LNCAP (cell line): ENCODE measurements around the gene PTPRG.

Experiments
- CTCF ChIP-seq: fragments of 450-650 bp; IDR thresholded peaks from 2 replicates; pipeline ENCODE4 v1.5.1; 2017; ENCODE audit warnings: mild to moderate bottlenecking

PTPRG gene

GRCh38 chr3:61618871-61619270 is 57.5 kb downstream of the PTPRG start:
- no peak for TF ChIP-seq CTCF

GRCh38 chr3:61620073-61620472 is 58.7 kb downstream of the PTPRG start:
- no peak for TF ChIP-seq CTCF

GRCh38 chr3:61624300-61624699 is 62.9 kb downstream of the PTPRG start:
- TF ChIP-seq CTCF, result no peak

GRCh38 chr3:61625429-61625828 is 64.1 kb downstream of the PTPRG start:
- TF ChIP-seq CTCF, result no peak

DNA sequence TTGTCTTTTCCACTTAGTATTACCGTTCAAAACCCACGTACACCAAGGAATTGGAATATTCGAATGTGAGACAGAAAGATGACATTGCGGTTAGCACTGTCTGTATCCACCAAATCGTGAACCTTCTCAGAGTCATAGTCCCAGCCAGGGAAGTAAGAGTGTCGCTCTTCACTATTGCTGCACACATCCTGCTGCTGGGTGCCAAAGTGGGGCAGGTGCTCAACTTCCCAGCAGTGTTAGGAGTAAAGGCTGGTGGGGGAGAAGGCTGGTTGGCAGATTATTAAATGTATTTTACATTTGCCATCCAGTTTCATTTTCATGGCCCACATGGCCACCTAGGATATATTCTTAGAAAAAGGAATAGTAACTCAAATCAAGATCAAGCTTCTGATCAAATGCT is 65.1 kb downstream of the PTPRG start:
- no peak for TF ChIP-seq CTCF

DNA sequence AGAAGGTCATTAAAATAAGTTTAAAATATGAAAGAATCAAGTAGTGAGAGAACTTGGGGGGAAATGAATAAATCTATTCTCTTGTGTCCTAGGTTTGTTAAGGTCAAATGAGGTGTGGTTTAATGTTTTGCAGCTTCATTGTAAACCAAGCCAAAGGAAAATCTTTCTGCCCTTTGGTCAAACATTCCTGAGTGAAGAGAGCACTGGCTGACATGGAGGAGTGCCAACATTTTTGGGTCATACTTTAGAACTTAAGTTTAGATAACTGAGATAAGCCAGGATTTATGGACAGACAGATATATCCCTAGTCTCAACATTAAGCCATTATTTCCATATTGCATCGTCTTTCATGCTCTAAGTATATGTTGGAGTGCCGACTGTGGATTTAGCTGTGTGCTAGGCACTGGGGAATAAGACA is 66.4 kb downstream of the PTPRG start:
- TF ChIP-seq CTCF, result no peak

DNA sequence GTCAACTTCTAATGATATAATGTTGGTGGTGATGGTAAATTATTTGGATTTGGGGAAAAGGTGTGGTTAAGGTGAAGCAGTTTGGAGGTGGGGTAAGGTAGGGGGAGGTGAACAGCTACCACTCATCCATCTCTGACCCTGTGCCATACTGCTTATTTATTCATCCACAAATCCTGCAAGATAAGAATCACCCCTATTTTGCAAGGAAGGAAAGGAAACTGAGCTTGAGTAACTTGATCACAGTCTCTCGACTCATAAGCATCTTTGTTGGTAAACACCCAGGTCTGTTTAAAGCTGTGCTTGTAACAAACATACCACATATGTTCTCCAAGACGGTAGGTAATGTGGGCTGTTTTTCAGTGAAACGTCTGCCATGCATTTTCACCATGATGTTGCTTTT is 67.3 kb downstream of the PTPRG start:
- no peak for TF ChIP-seq CTCF

GRCh38 chr3:61629442-61629841 is 68.1 kb downstream of the PTPRG start:
- TF ChIP-seq CTCF, result no peak
